Effector CD8-positive, alpha-beta T cell (primary cell): Measurements from ENCODE around the gene TRMT61A.
"Not testable (repeated sequence)": the region's sequence is repeated elsewhere in the genome, so short reads cannot be mapped to it uniquely, and the experiment has no call there.

ENCODE experiments used
- DNase-seq: peaks from one replicate; lab custom pipeline; 2025; lab: John Stamatoyannopoulos, UW

The TRMT61A gene

GRCh38 chr14:103522649-103523574 is 6.1 kb upstream of the TRMT61A start, which contains the start of gene CKB:
TSS of gene CKB (minus strand) at chr14:103522830. CDS start at chr14:103522493, 337 bp downstream.
- DNase-seq = no peak

- no peak for DNase-seq
Measured at GRCh38 chr14:103523575-103523954, 5.4 kb upstream of the TRMT61A start.

- DNase-seq = no peak
Measured at GRCh38 chr14:103524002-103524935, 4.7 kb upstream of the TRMT61A start.

GRCh38 chr14:103525430-103526246 is 3.4 kb upstream of the TRMT61A start:
- DNase-seq = not testable (repeated sequence)

GRCh38 chr14:103526247-103526913 is 2.6 kb upstream of the TRMT61A start:
- no peak for DNase-seq

DNA sequence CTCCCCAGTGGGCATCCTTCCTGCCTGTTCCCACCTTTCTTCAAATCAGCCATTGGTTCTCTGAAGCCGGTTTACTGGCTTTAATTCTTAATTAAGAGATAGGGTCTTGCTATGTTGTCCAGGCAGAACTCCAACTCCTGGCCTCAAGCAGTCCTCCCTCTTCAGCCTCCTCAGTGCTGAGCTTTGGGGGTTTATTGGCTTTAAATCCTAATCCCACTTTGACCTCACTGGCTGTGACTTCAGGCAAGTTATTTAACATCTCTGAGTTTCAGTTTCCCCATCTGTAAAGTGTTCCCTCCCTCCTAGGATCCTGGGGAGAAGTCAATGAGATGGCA is 2.1 kb upstream of the TRMT61A start:
- no peak for DNase-seq

GRCh38 chr14:103527408-103528145 is 1.4 kb upstream of the TRMT61A start:
- DNase-seq = no peak

- DNase-seq = no peak
Measured at GRCh38 chr14:103528146-103528586, 830 bp upstream of the TRMT61A start.

DNA sequence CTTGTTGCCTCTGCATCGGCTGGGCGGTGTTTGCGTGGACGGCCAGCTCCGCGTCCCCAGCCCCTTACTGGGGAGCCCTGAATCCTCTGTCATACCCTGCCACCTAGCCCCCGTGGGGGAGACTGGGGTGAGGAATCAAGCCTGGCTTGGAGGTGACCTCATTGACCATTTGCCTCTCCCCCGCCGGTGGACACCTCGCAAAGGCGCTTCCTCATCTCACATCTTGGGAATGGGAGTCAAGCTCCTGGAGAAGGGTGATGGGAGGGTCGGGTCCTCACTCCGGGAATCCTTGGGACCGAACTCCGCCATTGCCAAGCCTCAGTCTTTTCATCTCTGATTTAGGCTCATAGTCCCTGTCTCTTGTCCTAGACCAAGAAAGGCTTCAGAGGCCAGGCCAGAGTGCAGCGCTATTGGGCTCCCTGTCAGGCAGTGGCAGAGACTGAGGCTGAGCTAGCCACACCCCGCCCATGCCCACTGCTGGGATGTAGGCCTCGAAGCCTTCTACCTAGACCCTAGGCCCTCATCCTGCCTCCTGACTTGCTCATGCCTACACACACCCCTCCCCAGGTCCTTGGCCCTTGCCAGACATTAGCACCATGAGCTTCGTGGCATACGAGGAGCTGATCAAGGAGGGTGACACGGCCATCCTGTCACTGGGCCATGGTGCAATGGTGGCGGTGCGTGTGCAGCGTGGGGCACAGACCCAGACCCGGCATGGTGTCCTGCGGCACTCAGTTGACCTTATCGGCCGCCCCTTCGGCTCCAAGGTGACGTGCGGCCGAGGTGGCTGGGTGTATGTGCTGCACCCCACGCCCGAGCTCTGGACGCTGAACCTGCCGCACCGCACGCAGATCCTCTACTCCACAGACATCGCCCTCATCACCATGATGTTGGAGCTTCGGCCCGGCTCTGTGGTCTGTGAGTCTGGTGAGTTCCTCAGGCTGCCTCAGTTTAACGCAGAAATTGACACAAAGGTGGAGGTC is 678 bp downstream of the TRMT61A start:
- DNase-seq = no peak

DNA sequence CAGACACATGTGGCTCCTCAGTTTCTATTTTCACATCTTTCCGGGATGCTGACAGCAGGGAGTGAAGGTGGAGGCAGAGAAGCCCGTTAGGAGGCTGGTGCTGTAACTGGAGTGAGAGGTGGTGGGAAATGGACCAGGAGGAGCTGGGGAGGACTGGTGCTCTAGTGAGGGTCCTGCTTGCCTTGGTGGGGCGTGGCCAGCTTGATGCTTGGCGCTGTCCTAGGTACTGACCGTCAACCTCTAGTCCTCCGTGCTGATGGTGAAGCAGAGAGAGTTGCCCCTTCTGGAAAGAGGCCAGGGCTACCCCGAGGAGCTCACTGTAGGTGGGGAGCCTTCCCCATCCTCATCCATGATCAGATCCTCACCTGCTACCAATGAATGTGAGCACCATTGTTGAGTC is 1.4 kb downstream of the TRMT61A start:
- DNase-seq = peak; percentile 13

DNA sequence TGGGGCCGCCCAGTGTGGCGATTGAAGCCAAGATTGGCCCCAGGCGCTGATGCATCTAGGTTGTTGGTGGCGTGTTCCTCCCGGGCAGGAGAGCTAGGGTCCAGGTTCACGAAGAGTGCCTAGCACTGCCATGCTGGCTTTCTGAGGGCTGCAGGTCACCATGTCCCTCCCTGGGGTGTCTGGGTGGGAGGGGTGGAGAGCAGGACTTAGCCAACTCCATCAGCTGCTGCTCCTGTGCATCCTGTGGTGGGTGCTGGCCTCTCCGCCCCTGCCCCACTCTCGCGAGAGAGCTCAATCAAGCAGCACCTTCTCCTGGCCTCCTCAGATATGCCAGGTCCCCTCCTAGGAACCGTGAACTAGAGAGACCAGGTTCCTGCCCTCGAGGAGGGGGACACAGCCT is 1.8 kb downstream of the TRMT61A start:
- DNase-seq = no peak

DNA sequence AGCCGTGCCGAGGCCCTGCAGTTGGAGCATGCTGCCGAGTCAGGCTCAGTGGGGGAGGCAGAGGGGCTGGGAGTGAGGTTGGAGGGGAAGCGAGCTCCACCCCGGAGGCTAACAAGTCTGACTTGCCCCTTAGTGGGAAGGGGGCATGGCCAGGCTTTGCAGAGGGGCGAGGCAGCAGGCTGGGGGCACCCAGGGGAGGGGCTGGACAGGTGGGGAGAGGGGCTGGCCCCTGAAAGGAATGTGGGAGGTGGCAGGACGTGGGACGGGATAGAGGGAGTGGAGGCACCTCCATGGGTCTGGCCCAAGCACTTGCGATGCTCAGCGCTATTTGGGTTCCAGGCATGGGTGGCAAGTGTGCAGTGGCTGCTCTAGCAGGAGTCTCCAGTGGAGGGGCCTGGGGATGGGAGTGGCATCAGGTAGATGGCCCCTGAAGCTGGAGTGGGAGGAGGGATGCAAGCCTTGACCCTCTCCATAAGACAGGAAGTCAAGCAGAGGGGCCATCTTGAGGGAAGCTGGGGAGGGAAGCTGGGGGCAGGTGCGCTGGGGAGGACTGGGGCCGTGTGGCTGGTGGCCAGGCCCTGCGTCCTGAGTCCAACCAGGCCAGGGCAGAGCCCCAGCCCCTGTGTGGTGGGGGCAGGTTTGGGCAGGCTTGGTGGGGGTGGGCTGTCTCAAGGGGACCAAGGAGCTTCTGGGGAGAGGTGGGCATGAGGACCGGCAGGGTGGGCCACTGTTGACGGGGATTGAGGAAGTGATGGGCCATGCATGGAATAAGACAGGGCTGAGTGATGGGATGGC is 2.6 kb downstream of the TRMT61A start:
- DNase-seq = no peak

DNA sequence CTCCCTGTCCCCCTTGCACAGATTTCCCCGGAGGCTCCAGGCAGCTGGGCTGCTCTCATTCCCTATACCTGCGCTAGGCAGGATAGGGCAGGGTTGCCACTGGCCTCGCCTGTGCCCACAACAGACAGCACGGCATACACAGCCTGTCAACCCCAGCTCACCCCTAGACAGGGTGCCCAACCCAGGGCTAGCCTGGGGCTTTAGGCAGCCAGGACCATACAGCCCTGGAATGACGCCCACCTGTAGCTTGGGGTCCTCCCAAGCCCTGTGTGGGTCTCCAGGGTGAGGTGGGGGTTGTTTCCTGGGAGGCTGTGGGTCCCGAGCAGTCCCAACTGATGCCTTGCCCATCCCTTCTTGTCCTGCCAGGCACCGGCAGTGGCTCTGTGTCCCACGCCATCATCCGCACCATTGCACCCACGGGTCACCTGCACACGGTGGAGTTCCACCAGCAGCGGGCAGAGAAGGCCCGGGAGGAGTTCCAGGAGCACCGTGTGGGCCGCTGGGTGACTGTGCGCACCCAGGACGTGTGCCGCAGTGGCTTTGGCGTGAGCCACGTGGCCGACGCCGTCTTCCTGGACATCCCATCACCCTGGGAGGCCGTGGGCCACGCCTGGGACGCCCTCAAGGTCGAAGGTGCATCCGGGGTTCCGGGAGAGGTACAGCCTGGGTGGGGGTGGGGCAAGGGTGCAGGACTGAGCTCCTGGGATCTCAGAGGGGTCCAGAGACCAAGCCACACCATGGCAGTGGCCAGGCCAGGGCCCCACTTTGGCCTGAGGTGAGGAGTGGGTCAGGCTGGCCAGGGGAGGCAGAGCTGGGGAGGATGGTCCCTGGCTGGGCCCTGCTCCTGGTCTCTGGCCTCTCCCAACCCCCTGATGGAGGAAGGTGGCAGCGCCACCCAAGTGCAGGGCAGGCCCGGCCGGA is 3.5 kb downstream of the TRMT61A start:
- DNase-seq = no peak

- no peak for DNase-seq
Measured at GRCh38 chr14:103533137-103533998, 4.4 kb downstream of the TRMT61A start.

DNA sequence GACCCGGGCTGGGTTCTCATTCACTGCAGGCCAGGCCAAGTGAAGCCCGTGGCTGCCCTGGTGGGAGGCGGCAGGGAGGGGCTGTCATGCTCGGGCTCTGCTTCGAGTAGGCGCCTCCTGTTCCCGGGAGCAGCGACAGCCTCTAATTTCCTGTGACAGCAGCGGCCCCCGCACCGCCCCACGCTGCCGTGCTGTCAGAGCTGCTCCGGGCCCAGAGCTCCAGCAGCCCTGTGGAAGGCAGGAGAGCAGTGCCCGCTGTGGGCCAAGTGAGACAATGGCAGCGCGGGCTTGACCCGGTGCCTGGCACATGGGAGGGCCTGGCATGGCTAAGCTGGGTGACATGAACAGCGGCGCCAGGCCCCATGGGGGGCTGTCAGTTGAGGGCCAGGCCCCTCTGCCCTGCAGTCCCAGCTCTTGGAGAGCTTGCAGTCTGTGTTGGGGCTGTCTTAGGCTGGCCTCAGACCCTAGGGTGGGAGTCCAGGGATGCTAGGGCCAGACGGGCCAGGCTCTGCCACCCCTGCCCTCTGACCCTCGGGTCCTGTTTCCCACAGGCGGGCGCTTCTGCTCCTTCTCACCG is 5.1 kb downstream of the TRMT61A start:
- DNase-seq = no peak

DNA sequence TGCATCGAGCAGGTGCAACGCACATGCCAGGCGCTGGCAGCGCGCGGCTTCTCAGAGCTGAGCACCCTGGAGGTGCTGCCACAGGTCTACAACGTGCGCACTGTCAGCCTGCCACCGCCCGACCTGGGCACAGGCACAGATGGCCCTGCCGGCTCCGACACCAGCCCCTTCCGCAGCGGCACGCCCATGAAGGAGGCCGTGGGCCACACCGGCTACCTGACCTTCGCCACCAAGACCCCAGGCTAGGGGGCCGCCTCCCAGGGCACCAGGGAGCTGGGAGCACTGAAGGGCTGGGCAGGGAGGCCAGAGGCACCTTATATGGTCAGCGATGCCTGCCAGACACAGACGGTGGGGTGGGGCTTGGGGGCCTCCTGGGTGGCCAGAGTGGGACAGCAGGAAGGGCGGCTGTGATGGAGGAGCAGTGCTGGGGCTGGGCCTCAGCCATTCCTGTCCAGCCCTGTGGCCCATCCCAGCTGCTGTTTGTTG is 5.6 kb downstream of the TRMT61A start:
- no peak for DNase-seq
